Measurements from ENCODE around the gene SERPINF2. TPM values are rescaled to one million over a fixed set of nuclear protein-coding genes. Genes with fewer than 3 reads are reported as not detected.

SERPINF2 gene
- total and polyA plus RNA-seq, 2 experiments from 2014 or later = 0.66 to 1.2 TPM

DNA sequence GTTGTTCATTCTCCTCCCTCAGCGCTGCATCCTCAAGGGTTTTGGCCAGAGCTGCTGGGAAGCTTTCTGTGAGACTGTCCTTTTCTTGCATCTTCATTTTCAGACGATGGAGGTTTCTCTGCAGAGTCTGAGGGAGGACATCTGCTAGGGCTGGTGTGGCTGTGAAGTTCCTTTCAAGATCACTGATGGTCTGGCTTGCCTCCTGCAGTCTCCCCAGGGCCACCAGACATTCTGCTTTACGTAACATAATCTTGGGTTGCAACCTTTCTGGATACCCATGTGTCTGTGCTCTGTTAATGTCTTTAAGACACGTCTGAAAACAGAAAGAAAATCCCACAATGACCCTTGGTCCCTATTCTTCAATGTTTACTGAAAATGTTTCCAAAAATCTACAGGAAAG lies 58.0 kb downstream of the SERPINF2 start (continued):
- TF ChIP-seq, protein P1, sequence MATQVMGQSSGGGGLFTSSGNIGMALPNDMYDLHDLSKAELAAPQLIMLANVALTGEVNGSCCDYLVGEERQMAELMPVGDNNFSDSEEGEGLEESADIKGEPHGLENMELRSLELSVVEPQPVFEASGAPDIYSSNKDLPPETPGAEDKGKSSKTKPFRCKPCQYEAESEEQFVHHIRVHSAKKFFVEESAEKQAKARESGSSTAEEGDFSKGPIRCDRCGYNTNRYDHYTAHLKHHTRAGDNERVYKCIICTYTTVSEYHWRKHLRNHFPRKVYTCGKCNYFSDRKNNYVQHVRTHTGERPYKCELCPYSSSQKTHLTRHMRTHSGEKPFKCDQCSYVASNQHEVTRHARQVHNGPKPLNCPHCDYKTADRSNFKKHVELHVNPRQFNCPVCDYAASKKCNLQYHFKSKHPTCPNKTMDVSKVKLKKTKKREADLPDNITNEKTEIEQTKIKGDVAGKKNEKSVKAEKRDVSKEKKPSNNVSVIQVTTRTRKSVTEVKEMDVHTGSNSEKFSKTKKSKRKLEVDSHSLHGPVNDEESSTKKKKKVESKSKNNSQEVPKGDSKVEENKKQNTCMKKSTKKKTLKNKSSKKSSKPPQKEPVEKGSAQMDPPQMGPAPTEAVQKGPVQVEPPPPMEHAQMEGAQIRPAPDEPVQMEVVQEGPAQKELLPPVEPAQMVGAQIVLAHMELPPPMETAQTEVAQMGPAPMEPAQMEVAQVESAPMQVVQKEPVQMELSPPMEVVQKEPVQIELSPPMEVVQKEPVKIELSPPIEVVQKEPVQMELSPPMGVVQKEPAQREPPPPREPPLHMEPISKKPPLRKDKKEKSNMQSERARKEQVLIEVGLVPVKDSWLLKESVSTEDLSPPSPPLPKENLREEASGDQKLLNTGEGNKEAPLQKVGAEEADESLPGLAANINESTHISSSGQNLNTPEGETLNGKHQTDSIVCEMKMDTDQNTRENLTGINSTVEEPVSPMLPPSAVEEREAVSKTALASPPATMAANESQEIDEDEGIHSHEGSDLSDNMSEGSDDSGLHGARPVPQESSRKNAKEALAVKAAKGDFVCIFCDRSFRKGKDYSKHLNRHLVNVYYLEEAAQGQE (IDR thresholded peaks at IDR 0.05; ENCODE audit: unreplicated experiment) = no peak

GRCh38 chr17:1802429-1802828 lies 59.8 kb downstream of the SERPINF2 start:
- H3K4me3 Mint-ChIP-seq = no peak overlapping the region
- TF ChIP-seq ZNF462 (CRISPR knock-in tag; IDR thresholded peaks at IDR 0.05) (no peak), EZH2phosphoT487 (IDR thresholded peaks at IDR 0.05; ENCODE audit: unreplicated experiment) (no peak), POLR2AphosphoS5 (IDR thresholded peaks at IDR 0.05; ENCODE audit: low read depth) (no peak), STAT1 (IDR thresholded peaks at IDR 0.05; ENCODE audit: unreplicated experiment) (no peak), JUNB (IDR thresholded peaks at IDR 0.05; ENCODE audit: unreplicated experiment) (no peak), NANOG (IDR thresholded peaks at IDR 0.05; ENCODE audit: borderline replicate concordance) (no peak)
- TF ChIP-seq, protein P2, sequence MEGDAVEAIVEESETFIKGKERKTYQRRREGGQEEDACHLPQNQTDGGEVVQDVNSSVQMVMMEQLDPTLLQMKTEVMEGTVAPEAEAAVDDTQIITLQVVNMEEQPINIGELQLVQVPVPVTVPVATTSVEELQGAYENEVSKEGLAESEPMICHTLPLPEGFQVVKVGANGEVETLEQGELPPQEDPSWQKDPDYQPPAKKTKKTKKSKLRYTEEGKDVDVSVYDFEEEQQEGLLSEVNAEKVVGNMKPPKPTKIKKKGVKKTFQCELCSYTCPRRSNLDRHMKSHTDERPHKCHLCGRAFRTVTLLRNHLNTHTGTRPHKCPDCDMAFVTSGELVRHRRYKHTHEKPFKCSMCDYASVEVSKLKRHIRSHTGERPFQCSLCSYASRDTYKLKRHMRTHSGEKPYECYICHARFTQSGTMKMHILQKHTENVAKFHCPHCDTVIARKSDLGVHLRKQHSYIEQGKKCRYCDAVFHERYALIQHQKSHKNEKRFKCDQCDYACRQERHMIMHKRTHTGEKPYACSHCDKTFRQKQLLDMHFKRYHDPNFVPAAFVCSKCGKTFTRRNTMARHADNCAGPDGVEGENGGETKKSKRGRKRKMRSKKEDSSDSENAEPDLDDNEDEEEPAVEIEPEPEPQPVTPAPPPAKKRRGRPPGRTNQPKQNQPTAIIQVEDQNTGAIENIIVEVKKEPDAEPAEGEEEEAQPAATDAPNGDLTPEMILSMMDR (conservative IDR thresholded peaks at IDR 0.05; ENCODE audit: low read depth in 2 of 2) = no peak
- TF ChIP-seq, protein P1 (IDR thresholded peaks at IDR 0.05; ENCODE audit: unreplicated experiment) = no peak
- TF ChIP-seq, protein P3, sequence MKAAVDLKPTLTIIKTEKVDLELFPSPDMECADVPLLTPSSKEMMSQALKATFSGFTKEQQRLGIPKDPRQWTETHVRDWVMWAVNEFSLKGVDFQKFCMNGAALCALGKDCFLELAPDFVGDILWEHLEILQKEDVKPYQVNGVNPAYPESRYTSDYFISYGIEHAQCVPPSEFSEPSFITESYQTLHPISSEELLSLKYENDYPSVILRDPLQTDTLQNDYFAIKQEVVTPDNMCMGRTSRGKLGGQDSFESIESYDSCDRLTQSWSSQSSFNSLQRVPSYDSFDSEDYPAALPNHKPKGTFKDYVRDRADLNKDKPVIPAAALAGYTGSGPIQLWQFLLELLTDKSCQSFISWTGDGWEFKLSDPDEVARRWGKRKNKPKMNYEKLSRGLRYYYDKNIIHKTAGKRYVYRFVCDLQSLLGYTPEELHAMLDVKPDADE (IDR thresholded peaks at IDR 0.05) = no peak

More at GRCh38 chr17:1802429-1802828, 59.8 kb downstream of the SERPINF2 start:
- H3K4me3 ChIP-seq = no peak overlapping the region
- Mint-ChIP-seq H3K4me1 (no peaks in the 10 kb centered on the region), H3K27me3 (ENCODE audit: insufficient read depth, low read depth, poor library complexity) (peaks cover under 1% of the 10 kb centered on the region), H3K36me3 (ENCODE audit: low read depth) (peaks cover 48% of the 10 kb centered on the region), H3K27ac (no peak overlapping the region), H3K9me3 (no peaks in the 10 kb centered on the region)
- DNase-seq (ENCODE audit: low spot score) (no peak), ATAC-seq (no peak)
- H3F3A ChIP-seq (replicated peaks; ENCODE audit: low read depth) = no peaks in the 10 kb centered on the region
- H2AFZ ChIP-seq = no peak overlapping the region
- no peaks in the 10 kb centered on the region for H3K27me3 ChIP-seq (ENCODE audit: insufficient read depth)
- 0 out of 2 replicates have a peak, but pooled peaks cover 11% of the 10 kb centered on the region for H3K36me3 ChIP-seq (ENCODE audit: insufficient read depth)
- no peak overlapping the region for H3K4me2 ChIP-seq
- H3K27ac ChIP-seq (ENCODE audit: low read depth) = no peak overlapping the region
- H3K79me2 ChIP-seq (replicated peaks; ENCODE audit: insufficient read depth) = peaks cover 9% of the 10 kb centered on the region
- no peaks in the 10 kb centered on the region for H3K4me1 ChIP-seq (ENCODE audit: insufficient read depth)
- H4K20me1 ChIP-seq (replicated peaks; ENCODE audit: insufficient read depth) = peaks cover 10% of the 10 kb centered on the region
- no peaks in the 10 kb centered on the region for H3K9me2 ChIP-seq (ENCODE audit: insufficient read depth)

Measured in GM23338 (cell line).